CD4-positive, alpha-beta T cell (primary cell): ENCODE results near the gene SLIT1. TPM values are rescaled to one million over a fixed set of nuclear protein-coding genes. Genes with fewer than 3 reads are reported as not detected.

Experiments
- ATAC-seq: fragments of 200-7000 bp; cut with Tn5 transposase; one replicate; pipeline ENCODE4 v1.10.0; 2022; ENCODE audit warnings: mild to moderate bottlenecking; ENCODE audit not compliant: poor library complexity
- CTCF ChIA-PET: fragments of 350-600 bp; sonication (Branson Sonifier 250); formaldehyde crosslinking; loops from one replicate; lab custom pipeline; 2021; ENCODE audit warnings: antibody characterized with exemption, inconsistent platforms; lab: Charles Lee
- POLR2A ChIA-PET: fragments of 350-600 bp; sonication (Branson Sonifier 250); formaldehyde crosslinking; loops from one replicate; lab custom pipeline; 2021; ENCODE audit warnings: antibody characterized with exemption, inconsistent platforms; lab: Charles Lee
- DNase-seq, 14 experiments: peaks; one replicate each; pipeline ENCODE4 v3.0.0-alpha.2; 2013 to 2020; ENCODE audit warnings: mixed read lengths in 2 of 14
- H3K27ac ChIP-seq, 2 donors: one replicate each; pipeline versions ENCODE4 v1.5.1 to v1.7.0; 2013; ENCODE audit warnings: low read length in 2 of 2, low read depth in 1 of 2, mild to moderate bottlenecking in 1 of 2
- H3K27me3 ChIP-seq, 2 experiments: 1 replicate in 1 of 2; 2 replicates in 1 of 2; pipeline versions ENCODE4 v1.6.1 to v1.7.0; 2013; ENCODE audit warnings: low read length in 2 of 2, control low read depth in 1 of 2, mild to moderate bottlenecking in 1 of 2, moderate library complexity in 1 of 2; ENCODE audit not compliant: insufficient read depth in 2 of 2, control insufficient read depth in 1 of 2
- H3K36me3 ChIP-seq: one replicate; pipeline ENCODE4 v1.6.1; 2013; ENCODE audit warnings: low read length, control low read depth; ENCODE audit not compliant: insufficient read depth
- H3K4me1 ChIP-seq: one replicate; pipeline ENCODE4 v1.6.1; 2013; ENCODE audit warnings: low read length, control low read depth; ENCODE audit not compliant: insufficient read depth
- H3K4me3 ChIP-seq: one replicate; pipeline ENCODE4 v1.5.1; 2013; ENCODE audit warnings: mild to moderate bottlenecking, low read length, moderate library complexity
- H3K9me3 ChIP-seq, 2 experiments: 1 replicate in 1 of 2; 2 replicates in 1 of 2; pipeline versions ENCODE4 v1.6.1 to v1.7.0; 2013; ENCODE audit warnings: low read length in 2 of 2, mild to moderate bottlenecking in 2 of 2, control low read depth in 1 of 2, moderate library complexity in 1 of 2; ENCODE audit not compliant: control insufficient read depth in 1 of 2, insufficient read depth in 1 of 2
- H3K27ac Mint-ChIP-seq: one replicate; pipeline ENCODE4 v1.8.0; 2020; ENCODE audit warnings: mixed read lengths
- H3K27me3 Mint-ChIP-seq: one replicate; pipeline ENCODE4 v1.8.0; 2021; ENCODE audit warnings: mixed read lengths
- H3K36me3 Mint-ChIP-seq: one replicate; pipeline ENCODE4 v1.8.0; 2021; ENCODE audit warnings: low read depth, mixed read lengths
- H3K4me1 Mint-ChIP-seq: one replicate; pipeline ENCODE4 v1.8.0; 2021; ENCODE audit warnings: low read depth, mixed read lengths
- H3K4me3 Mint-ChIP-seq: one replicate; pipeline ENCODE4 v1.8.0; 2020; ENCODE audit warnings: mild to moderate bottlenecking, mixed read lengths
- H3K9me3 Mint-ChIP-seq: one replicate; pipeline ENCODE4 v1.8.0; 2020; ENCODE audit warnings: mixed read lengths
- CTCF ChIP-seq: fragments of 200-600 bp; IDR thresholded peaks from one replicate; pipeline ENCODE4 v1.8.0; 2022; ENCODE audit warnings: antibody characterized with exemption, mild to moderate bottlenecking
- intact Hi-C, 2 experiments: fragments of 100-400 bp; cut with DNase I in 1 of 2; cut with micrococcal nuclease in 1 of 2; formaldehyde crosslinking; loops; one replicate each; pipeline versions ENCODE4 v1.15.1 to v1.9.0; 2023 to 2025; cut with DNase I, micrococcal nuclease
- total RNA-seq, 174 experiments: library from RNA in 2 of 174; stranded (reverse) in 2 of 174; gene quantifications; one replicate each; pipeline ENCODE4 v1.2.3 and lab custom pipeline; 2021 to 2026

The SLIT1 gene
- total RNA-seq, 2 experiments from 2014 or later: 0.30 to 0.39 TPM

- no peaks in the 10 kb centered on the region for H3K27me3 ChIP-seq
- H3K4me3 ChIP-seq: no peak overlapping the region
- Mint-ChIP-seq H3K36me3 (no peaks in the 10 kb centered on the region), H3K4me3 (no peak overlapping the region), H3K27me3 (no peaks in the 10 kb centered on the region), H3K9me3 (no peaks in the 10 kb centered on the region), H3K27ac (no peak overlapping the region), H3K4me1 (no peaks in the 10 kb centered on the region)
- no peak for TF ChIP-seq CTCF
- ChIA-PET POLR2A (no interaction called here), CTCF (no interaction called here)
- no peaks in the 10 kb centered on the region for H3K9me3 ChIP-seq
- ATAC-seq (no peak), DNase-seq (no peak)
- H3K27ac ChIP-seq: no peak overlapping the region
- H3K4me1 ChIP-seq: no peaks in the 10 kb centered on the region
- H3K36me3 ChIP-seq: no peaks in the 10 kb centered on the region
- intact Hi-C loops: no loop called here
Observed at GRCh38 chr10:96998329-96998888, 187.3 kb downstream of the SLIT1 start.

GRCh38 chr10:96996275-96996965 is 189.3 kb downstream of the SLIT1 start:
- TF ChIP-seq CTCF: no peak
- DNase-seq (no peak), ATAC-seq (no peak)
- no peaks in the 10 kb centered on the region for H3K27me3 Mint-ChIP-seq
- intact Hi-C loops: no loop called here
- no peaks in the 10 kb centered on the region for H3K4me1 Mint-ChIP-seq
- Histone ChIP-seq H3K4me1 (no peaks in the 10 kb centered on the region), H3K4me3 (no peak overlapping the region), H3K27me3 (no peaks in the 10 kb centered on the region), H3K36me3 (no peaks in the 10 kb centered on the region), H3K27ac (no peak overlapping the region), H3K9me3 (no peaks in the 10 kb centered on the region)
- CTCF ChIA-PET: no interaction called here
- POLR2A ChIA-PET: interaction anchor here (0.6 kb wide), 1 partner anchor 47 kb away, joined by 5 read pairs; no protein-coding TSS in a partner anchor
- H3K27ac Mint-ChIP-seq: no peak overlapping the region
- H3K9me3 Mint-ChIP-seq: no peaks in the 10 kb centered on the region
- H3K36me3 Mint-ChIP-seq: no peaks in the 10 kb centered on the region
- no peak overlapping the region for H3K4me3 Mint-ChIP-seq

GRCh38 chr10:96995851-96996250 is 189.9 kb downstream of the SLIT1 start:
- Mint-ChIP-seq H3K27ac (no peak overlapping the region), H3K4me3 (no peak overlapping the region), H3K27me3 (no peaks in the 10 kb centered on the region), H3K9me3 (no peaks in the 10 kb centered on the region), H3K4me1 (no peaks in the 10 kb centered on the region), H3K36me3 (no peaks in the 10 kb centered on the region)
- no peaks in the 10 kb centered on the region for H3K9me3 ChIP-seq
- H3K4me1 ChIP-seq: no peaks in the 10 kb centered on the region
- H3K4me3 ChIP-seq: no peak overlapping the region
- intact Hi-C loops: no loop called here
- H3K36me3 ChIP-seq: no peaks in the 10 kb centered on the region
- ChIA-PET CTCF (no interaction called here), POLR2A (interaction anchor here (0.6 kb wide), 1 partner anchor 46 kb away, joined by 5 read pairs; no protein-coding TSS in a partner anchor)
- H3K27ac ChIP-seq: no peak overlapping the region
- DNase-seq: no peak
- H3K27me3 ChIP-seq: no peaks in the 10 kb centered on the region
- ATAC-seq: no peak
- TF ChIP-seq CTCF: no peak
